ENCODE results near the gene FRMD3.

- TF ChIP-seq, protein P1, sequence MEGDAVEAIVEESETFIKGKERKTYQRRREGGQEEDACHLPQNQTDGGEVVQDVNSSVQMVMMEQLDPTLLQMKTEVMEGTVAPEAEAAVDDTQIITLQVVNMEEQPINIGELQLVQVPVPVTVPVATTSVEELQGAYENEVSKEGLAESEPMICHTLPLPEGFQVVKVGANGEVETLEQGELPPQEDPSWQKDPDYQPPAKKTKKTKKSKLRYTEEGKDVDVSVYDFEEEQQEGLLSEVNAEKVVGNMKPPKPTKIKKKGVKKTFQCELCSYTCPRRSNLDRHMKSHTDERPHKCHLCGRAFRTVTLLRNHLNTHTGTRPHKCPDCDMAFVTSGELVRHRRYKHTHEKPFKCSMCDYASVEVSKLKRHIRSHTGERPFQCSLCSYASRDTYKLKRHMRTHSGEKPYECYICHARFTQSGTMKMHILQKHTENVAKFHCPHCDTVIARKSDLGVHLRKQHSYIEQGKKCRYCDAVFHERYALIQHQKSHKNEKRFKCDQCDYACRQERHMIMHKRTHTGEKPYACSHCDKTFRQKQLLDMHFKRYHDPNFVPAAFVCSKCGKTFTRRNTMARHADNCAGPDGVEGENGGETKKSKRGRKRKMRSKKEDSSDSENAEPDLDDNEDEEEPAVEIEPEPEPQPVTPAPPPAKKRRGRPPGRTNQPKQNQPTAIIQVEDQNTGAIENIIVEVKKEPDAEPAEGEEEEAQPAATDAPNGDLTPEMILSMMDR (IDR thresholded peaks at IDR 0.05): no peak
- TF ChIP-seq POLR2AphosphoS5 (IDR thresholded peaks at IDR 0.05; ENCODE audit: low read depth, low read length): no peak
These were observed 271.9 kb downstream of the FRMD3 start for GRCh38 chr9:83266331-83266665.

Data from Panc1 (cell line).